ENCODE data around the gene ATP5MG. TPM values are rescaled to one million over a fixed set of nuclear protein-coding genes. Genes with fewer than 3 reads are reported as not detected.

ATP5MG gene
- polyA plus RNA-seq, 2 of the 4 experiments (the other 2 are of a cell fraction): 337 to 438 TPM

DNA sequence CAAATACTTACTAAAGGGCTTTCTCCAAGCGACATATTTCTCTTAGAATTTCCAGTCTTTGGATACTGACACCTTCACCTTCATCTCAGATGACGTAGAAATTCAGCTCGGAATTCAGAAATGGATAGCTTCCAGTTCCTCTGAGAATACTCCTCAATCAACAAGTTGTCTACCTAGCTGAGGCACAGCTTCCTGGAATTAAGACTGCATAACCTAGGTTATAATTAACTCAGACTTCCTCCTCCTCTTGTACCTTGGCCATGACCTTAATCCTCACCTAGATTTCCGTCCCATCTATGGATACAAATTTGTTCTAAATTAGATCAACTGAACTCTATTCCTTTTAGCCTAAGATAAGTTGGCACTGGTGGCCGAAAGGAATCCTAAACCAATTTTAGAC lies 17.4 kb downstream of the ATP5MG start:
- TF ChIP-seq EHF (CRISPR knock-in tag; IDR thresholded peaks at IDR 0.05) (no peak), ZFP36 (IDR thresholded peaks at IDR 0.05; ENCODE audit: borderline replicate concordance, partially characterized antibody) (no peak), KDM5A (IDR thresholded peaks at IDR 0.05) (no peak), HES2 (IDR thresholded peaks at IDR 0.05) (no peak), BHLHE40 (IDR thresholded peaks at IDR 0.05; ENCODE audit: low read depth, low read length) (no peak), FOSL2 (IDR thresholded peaks at IDR 0.05) (no peak), FOSL2 (CRISPR knock-in tag; IDR thresholded peaks at IDR 0.05) (no peak), E2F6 (IDR thresholded peaks at IDR 0.05; ENCODE audit: borderline replicate concordance, low read depth) (no peak), SREBF2 (IDR thresholded peaks at IDR 0.05) (no peak), CBX2 (IDR thresholded peaks at IDR 0.05; ENCODE audit: borderline replicate concordance, low read depth) (no peak), NR3C1 (IDR thresholded peaks at IDR 0.05) (no peak), FOSB (CRISPR knock-in tag; IDR thresholded peaks at IDR 0.05) (no peak), RFX5 (IDR thresholded peaks at IDR 0.05) (no peak), EP300 (IDR thresholded peaks at IDR 0.05) (no peak), CTCF (IDR thresholded peaks at IDR 0.05) (no peak), ZSCAN20 (CRISPR knock-in tag; IDR thresholded peaks at IDR 0.05) (no peak), JUNB (IDR thresholded peaks at IDR 0.05) (no peak)
- TF ChIP-seq, protein P1, sequence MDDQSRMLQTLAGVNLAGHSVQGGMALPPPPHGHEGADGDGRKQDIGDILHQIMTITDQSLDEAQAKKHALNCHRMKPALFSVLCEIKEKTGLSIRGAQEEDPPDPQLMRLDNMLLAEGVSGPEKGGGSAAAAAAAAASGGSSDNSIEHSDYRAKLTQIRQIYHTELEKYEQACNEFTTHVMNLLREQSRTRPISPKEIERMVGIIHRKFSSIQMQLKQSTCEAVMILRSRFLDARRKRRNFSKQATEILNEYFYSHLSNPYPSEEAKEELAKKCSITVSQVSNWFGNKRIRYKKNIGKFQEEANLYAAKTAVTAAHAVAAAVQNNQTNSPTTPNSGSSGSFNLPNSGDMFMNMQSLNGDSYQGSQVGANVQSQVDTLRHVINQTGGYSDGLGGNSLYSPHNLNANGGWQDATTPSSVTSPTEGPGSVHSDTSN (IDR thresholded peaks at IDR 0.05): no peak
- TF ChIP-seq, protein P2, sequence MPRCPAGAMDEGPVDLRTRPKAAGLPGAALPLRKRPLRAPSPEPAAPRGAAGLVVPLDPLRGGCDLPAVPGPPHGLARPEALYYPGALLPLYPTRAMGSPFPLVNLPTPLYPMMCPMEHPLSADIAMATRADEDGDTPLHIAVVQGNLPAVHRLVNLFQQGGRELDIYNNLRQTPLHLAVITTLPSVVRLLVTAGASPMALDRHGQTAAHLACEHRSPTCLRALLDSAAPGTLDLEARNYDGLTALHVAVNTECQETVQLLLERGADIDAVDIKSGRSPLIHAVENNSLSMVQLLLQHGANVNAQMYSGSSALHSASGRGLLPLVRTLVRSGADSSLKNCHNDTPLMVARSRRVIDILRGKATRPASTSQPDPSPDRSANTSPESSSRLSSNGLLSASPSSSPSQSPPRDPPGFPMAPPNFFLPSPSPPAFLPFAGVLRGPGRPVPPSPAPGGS (IDR thresholded peaks at IDR 0.05): no peak
- ChIA-PET POLR2A (no interaction called here), CTCF (no interaction called here)
- Histone ChIP-seq H3K9me3 (no peaks in the 10 kb centered on the region), H3K4me2 (no peak overlapping the region), H3K4me3 (no peak overlapping the region), H3K4me1 (peaks cover 15% of the 10 kb centered on the region), H3K27ac (no peak overlapping the region)
- ATAC-seq (no peak), DNase-seq (ENCODE audit: low read depth in 1 of 2, low spot score in 1 of 2) (no peak), FAIRE-seq (no peak)
- 67% methylated on average over 5 of the region's 5 CpGs for WGBS (ENCODE audit: missing lambda C conversion rate)

DNA sequence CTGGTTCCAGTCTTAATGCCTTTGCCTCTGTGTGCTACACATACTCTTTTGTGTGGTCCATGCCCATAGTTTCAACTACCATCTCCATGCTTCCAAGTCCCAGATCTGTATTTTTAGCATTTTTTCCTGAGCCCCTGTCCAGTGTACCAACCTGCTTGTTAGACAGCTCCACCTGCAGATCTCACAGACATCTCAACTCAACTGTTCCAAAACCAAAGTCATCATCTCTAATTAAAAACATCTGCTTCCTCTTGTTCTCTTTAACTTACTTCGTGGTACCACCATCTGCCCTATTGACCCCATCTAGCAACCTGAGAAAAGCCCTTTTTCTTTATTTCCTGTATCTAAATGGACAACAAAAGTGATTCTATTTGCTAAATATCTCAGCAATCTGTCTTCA lies 26.3 kb downstream of the ATP5MG start:
- H3K4me2 ChIP-seq: no peak overlapping the region
- DNase-seq (ENCODE audit: low read depth in 1 of 2, low spot score in 1 of 2) (no peak), ATAC-seq (no peak), FAIRE-seq (no peak)
- 4% methylated on average over 1 of the region's 1 CpG for WGBS (ENCODE audit: missing lambda C conversion rate)
- no peak for TF ChIP-seq MYC (IDR thresholded peaks at IDR 0.05; ENCODE audit: borderline replicate concordance, low read length)
- no peak overlapping the region for H3K4me3 ChIP-seq
- H3K27ac ChIP-seq: no peak overlapping the region
- ChIA-PET CTCF (interaction anchor here (1.2 kb wide), 1 partner anchor 12 kb away, joined by 3 read pairs; no protein-coding TSS in a partner anchor), POLR2A (interaction anchor here (1.3 kb wide), 1 partner anchor 11 kb away, joined by 3 read pairs; no protein-coding TSS in a partner anchor)
- no peaks in the 10 kb centered on the region for H3K4me1 ChIP-seq
- no peaks in the 10 kb centered on the region for H3K9me3 ChIP-seq

- peaks cover 6% of the 10 kb centered on the region; the same call in 2 of the 3 replicates for H3K4me1 ChIP-seq
- 88% methylated on average over 2 of the region's 2 CpGs for WGBS (ENCODE audit: missing lambda C conversion rate)
- no peak for TF ChIP-seq SREBF2 (IDR thresholded peaks at IDR 0.05)
- TF ChIP-seq HOXA7 (CRISPR knock-in tag; IDR thresholded peaks at IDR 0.05): no peak
- TF ChIP-seq HOXB5 (CRISPR knock-in tag; IDR thresholded peaks at IDR 0.05): no peak
- no peak for TF ChIP-seq EP300 (IDR thresholded peaks at IDR 0.05)
- TF ChIP-seq E2F6 (IDR thresholded peaks at IDR 0.05; ENCODE audit: borderline replicate concordance, low read depth): no peak
- TF ChIP-seq BHLHE40 (IDR thresholded peaks at IDR 0.05; ENCODE audit: low read depth, low read length): no peak
- TF ChIP-seq EHMT2 (IDR thresholded peaks at IDR 0.05; ENCODE audit: low read depth): no peak
- TF ChIP-seq KDM1A (IDR thresholded peaks at IDR 0.05; ENCODE audit: low read depth): no peak
- TF ChIP-seq TFCP2L1 (CRISPR knock-in tag; IDR thresholded peaks at IDR 0.05): no peak
- TF ChIP-seq, protein P1 (IDR thresholded peaks at IDR 0.05): no peak
- TF ChIP-seq ZC3H11A (IDR thresholded peaks at IDR 0.05): no peak
- TF ChIP-seq JUNB (IDR thresholded peaks at IDR 0.05): no peak
- ChIA-PET POLR2A (no interaction called here), CTCF (no interaction called here)
- no peak for FAIRE-seq
- DNase-seq (ENCODE audit: low read depth in 1 of 2, low spot score in 1 of 2): no peak
- no peak overlapping the region for H3K27ac ChIP-seq
- no peak for ATAC-seq
- H3K4me3 ChIP-seq: no peak overlapping the region
- no peaks in the 10 kb centered on the region for H3K9me3 ChIP-seq
- H3K4me2 ChIP-seq: no peak overlapping the region
Measured at GRCh38 chr11:118430956-118431355, 29.6 kb downstream of the ATP5MG start.

Data from A549 (cell line).